ENCODE data around the gene TTLL12.
A peak's percentile ranks its signal among the peaks of the same experiment; 100 is the strongest.

Gene TTLL12

DNA sequence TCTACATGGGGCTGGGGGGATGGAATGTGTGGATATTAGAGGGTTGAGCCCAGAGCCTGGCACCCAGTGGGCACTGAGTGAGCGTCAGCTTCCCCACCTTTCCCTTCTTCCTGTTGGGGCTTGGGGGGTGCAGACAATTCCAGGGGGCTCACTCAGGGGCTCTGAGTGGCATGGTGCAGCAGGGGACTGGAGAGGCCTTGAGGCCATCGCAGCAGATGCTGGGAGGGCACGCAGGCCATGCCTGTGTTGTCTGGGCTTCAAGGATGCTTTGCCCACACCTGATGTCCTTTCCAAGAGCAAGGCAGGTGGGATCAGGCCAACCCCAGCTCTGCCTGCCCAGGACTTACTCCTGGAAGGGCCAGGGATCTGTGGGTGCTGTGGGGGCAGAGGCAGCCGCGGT is 11.2 kb upstream of the TTLL12 start:
- no peak for ATAC-seq

DNA sequence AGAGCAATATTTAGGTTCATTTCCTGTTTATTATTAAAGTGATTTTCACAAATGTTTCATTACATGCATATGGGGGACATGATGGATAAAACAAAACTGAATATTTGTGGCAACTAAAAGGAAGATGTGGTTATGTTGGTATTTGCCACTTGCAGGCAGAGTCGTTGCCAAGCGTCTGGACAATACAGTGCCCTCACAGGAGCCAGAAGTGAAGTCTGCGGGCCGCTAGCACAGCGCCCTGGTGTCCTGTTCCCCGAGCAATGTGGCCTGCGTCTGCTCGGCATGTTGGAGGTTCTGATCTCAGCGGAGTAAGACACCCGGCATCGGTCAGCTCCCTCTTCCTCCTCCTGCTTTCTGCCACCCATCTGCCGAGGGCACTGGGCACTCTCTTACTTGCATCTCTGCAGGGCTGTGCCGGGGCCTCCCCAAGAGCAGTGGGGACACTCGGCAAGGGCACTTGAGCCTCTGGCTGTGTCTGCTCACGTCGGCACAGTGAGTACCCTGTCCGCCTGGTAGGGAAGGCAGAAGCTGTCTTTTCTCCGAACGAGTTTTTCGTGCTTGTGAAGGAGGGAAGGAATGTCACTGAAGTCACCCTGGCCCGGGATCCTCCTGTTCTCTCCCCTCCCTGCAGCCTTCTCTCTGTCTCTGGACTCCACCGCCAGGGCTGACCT is 10.5 kb upstream of the TTLL12 start:
- ATAC-seq, result no peak

- ATAC-seq, result no peak
Observed at GRCh38 chr22:43191831-43192230, 4.9 kb upstream of the TTLL12 start.

DNA sequence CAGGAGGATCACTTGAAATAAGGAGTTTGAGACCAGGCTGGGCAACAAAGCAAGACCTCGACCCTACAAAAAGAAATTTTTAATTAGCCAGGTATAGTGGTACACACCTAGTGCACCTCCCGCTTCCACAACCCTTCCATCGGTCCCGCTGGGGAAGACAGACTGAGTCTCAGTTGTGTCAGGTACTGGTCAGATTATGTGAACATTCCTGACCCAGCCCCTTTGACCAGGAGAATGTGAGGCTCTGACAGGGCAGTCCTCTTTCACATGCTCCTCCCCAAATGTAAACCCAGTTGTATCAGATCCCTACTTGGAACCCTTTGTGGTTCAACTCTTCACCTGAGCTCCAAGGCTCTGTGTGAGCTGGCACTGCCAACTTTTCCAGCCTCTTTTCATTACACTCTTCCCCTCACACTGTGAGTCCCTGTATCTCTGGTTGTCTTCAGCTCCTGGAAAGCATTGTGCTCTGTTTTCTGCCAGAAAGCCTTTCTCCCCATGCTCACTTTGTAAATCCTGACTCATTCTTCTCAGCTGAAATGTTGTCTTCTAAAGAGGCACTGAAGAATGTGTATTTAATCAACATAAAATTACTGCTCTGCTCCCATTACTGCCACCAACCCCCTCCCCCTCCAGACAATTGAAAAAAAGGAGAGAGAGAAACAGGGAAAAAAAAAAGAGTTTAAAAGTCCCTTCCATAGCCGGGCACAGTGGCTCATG is 2.1 kb upstream of the TTLL12 start:
- no peak for ATAC-seq

GRCh38 chr22:43187171-43188099 is 501 bp upstream of the TTLL12 start:
- peak; percentile 93 to 96 for ATAC-seq

DNA sequence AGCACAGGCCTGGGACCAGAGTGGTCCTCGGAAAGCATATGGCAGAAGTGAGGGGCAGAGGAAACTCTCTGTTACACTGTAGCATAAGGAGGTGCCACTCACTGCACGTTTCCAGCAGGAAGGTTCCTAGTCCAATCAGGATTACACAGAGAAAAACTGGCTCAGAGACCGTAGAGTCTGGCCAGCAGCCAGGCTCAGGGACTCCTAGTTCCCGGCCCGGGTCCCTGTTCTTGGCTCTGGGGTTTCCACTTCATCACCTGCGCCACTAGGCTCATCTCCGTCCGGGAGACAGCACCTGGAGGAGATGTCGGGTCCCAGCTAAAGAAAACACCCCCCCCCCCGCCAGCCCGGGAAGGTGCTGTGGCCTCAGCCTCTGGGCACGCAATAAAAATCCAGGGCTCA is 1.1 kb downstream of the TTLL12 start:
- ATAC-seq, result no peak

- ATAC-seq, result no peak
Observed at GRCh38 chr22:43183496-43184277, 3.2 kb downstream of the TTLL12 start.

DNA sequence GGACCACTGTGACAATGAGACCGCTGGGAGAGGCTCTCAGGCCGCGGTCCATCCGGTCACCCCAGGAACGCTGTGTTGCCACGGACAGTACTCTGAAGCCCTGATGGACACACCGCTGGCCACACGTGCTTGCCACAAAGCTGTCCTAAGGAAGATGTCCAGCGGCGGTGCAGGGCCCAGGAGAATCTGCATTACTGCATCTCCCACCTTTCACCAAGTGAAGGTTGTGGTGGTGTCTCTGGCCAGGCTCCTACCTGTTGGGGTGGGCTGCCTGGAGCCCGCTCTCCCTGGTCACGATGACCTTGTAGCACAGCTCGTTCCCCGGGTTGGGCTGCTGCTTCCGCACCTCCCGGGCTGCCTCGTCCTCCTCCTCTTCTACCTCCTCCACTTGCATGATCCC is 4.2 kb downstream of the TTLL12 start:
- no peak for ATAC-seq

GRCh38 chr22:43182118-43182517 is 4.8 kb downstream of the TTLL12 start:
- no peak for ATAC-seq

- no peak for ATAC-seq
Observed at GRCh38 chr22:43181321-43182076, 5.4 kb downstream of the TTLL12 start.

GRCh38 chr22:43180670-43181069 is 6.3 kb downstream of the TTLL12 start:
- ATAC-seq, result no peak

DNA sequence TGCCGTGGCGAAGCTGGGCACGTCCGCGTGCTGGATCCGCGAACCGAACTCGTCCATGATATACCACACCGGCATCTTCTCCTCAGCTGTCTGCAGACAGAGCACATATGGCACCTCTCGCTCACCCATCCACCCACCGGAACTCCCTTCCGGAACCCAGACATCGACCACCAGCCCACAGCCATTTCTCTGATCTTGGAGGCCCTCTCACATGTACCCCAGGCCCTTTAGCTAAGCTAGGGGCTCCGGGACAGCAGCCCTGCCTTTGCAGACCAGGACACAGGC is 7.1 kb downstream of the TTLL12 start:
- no peak for ATAC-seq

DNA sequence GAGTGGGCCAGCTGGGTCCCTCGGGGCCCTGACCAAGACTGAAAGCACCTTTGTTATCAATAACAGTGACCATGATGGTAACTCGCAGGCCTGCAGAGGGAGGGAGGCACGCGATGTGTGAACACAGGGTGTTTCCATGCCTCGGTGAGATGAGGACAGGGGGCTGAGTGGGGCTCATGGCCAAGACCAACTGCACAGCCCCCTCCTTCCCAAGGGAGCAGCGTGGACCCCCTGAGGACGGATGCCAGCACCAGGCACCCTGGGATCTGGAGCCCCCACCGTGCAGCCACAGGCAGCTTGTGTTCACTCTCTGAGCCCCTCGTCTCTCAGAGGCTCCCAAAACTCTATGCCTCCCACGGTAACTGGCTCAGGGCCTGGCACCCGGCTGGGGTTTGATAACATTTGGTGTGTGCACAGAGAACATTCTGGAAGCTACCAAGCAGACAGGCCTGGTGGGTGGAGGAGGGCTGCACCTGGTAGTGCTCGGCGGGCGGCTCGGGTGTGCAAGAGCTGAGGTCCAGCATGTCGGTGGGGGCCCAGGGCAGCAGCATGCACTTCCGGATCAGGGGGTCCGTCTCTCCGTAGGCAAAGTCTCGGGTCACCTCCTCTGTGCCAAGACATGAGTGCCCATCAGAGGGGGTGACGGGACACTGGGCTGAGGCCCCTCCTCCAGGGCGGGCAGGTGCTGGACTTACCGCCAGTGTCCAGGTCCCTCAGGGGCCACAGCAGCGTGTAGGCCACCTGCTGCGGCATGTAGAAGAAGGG is 7.6 kb downstream of the TTLL12 start:
- ATAC-seq, result no peak

DNA sequence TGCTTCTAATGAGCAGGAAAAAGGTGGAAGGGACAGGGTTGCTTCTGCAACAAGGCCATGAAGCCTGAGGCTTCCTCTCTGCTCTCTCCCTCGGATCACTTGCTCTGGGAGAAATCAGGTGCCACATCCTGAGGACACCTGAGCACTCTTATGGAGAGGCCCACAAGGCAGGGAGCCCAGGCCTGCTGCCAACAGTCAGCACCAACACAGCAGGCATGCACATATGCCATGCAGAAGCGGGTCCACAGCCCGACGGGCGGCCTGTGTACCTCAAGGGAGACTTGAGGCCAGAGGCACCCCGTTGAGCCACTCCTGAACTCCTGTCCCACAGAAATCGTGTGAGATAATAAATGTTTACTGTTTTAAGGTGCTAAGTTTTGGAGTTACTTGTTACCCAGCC is 9.5 kb downstream of the TTLL12 start:
- no peak for ATAC-seq

- ATAC-seq, result no peak
Observed at GRCh38 chr22:43176090-43176489, 10.8 kb downstream of the TTLL12 start.

DNA sequence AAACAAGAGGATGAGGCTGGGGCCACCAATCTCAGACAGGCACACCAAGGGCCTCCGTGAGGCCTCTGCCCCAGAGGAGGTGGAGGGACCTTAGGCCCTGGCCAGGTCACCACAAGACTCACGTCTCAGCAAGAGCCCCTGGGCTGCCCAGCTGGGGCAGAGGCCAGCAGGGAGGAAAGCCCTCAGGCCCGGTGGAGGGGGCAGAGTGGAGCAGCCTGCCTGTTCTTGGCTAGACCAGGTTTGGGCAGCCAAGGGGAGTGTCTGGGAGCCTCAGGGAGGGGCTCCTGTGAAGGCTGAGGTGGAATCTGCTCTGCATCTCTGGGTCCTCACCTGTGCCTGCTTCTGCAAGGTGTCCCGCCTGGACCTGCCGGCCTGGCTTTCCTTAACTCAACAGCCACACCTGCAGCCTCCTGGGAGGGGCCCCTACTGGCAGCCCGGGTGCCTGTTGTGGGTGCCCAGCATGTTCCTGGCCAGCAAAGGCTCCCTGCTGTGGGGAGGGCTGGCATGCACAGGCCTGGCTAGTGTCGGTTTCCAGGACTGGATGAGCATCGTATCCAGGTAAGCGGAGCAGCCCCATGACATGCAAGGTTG is 11.9 kb downstream of the TTLL12 start:
- no peak for ATAC-seq

GRCh38 chr22:43173976-43174720 is 12.8 kb downstream of the TTLL12 start:
- no peak for ATAC-seq

DNA sequence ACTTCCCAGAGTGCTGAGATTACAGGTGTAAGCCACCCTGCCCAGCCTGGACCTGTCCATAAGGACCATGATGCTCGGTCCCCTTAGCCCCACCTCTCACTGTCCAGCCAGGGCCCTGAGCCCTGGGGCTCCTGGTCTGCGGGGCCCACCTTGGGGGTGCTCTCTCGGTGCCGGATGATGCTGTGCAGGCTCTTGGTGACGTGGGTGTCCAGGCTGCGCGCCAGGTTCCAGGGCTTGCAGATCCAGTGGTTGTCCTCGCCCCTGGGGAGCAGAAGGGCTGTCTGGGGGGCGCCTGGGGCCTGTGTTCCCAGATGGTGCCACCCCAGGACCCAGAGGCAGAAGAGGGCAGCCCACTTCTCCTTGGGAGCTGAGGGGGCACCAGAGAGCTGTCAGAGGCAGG is 13.4 kb downstream of the TTLL12 start:
- no peak for ATAC-seq

GRCh38 chr22:43172191-43172590 is 14.7 kb downstream of the TTLL12 start:
- ATAC-seq, result no peak

DNA sequence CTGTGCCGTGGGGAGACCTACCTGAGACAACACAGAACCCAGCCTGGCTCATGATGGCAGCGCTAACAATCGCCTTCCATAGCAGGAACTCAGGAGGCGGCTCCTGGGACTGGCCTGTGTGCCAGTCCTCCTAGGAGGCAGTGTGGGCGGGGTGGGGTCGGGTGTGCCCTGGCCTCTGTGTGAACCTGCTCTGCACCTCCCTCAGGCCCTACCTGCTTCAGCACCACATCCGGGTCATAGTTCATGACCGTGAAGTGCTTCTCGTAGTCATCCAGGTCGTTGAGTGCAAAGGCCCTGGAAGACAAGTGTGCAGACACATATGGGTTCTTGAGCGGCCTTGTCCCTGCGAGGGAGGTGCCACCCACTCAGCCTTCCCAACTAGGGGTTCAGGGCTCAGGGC is 15.3 kb downstream of the TTLL12 start:
- no peak for ATAC-seq

All from activated CD4-positive, CD25-positive, alpha-beta regulatory T cell treated with anti-CD3 and anti-CD28 coated beads, Interleukin-2, amount 50 U/mL, for 24 hours (primary cell).